WI38 (cell line): ENCODE measurements around the gene RASL10A.

ENCODE experiments used
- H3K4me3 ChIP-seq: 2 replicates; pipeline ENCODE4 v1.5.1; 2011; ENCODE audit warnings: low read depth, mild to moderate bottlenecking, control low read depth, low read length
- TF ChIP-seq, protein P1 (sequence below): IDR thresholded peaks from 2 replicates; pipeline ENCODE4 v1.5.1; 2012; ENCODE audit warnings: low read depth, mild to moderate bottlenecking, control low read depth, low read length

The RASL10A gene

GRCh38 chr22:29290061-29290460 is 25.4 kb downstream of the RASL10A start:
- H3K4me3 ChIP-seq = no peak overlapping the region
- TF ChIP-seq, protein P1, sequence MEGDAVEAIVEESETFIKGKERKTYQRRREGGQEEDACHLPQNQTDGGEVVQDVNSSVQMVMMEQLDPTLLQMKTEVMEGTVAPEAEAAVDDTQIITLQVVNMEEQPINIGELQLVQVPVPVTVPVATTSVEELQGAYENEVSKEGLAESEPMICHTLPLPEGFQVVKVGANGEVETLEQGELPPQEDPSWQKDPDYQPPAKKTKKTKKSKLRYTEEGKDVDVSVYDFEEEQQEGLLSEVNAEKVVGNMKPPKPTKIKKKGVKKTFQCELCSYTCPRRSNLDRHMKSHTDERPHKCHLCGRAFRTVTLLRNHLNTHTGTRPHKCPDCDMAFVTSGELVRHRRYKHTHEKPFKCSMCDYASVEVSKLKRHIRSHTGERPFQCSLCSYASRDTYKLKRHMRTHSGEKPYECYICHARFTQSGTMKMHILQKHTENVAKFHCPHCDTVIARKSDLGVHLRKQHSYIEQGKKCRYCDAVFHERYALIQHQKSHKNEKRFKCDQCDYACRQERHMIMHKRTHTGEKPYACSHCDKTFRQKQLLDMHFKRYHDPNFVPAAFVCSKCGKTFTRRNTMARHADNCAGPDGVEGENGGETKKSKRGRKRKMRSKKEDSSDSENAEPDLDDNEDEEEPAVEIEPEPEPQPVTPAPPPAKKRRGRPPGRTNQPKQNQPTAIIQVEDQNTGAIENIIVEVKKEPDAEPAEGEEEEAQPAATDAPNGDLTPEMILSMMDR = no peak

DNA sequence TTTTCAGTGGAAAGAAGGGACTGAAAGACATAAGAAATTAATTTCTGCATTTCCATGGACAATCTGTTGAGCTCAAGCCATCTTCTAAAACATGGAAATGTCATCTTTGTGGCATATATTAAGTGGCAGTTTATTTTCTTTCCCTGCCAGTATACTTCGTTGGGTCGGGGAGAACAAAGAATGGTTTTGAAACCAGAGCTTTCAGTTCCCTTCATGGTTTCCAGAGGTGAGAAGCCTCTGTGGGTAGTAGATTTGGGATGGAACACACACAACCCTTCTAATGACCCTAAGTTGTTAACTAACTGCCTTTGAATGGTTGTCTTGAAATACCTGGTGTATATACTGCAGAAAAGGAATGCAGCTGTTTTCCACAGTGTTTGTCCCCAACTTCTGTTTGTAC is 26.7 kb downstream of the RASL10A start:
- H3K4me3 ChIP-seq = no peak overlapping the region
- TF ChIP-seq, protein P1 = no peak

GRCh38 chr22:29284196-29284595 is 31.3 kb downstream of the RASL10A start:
- no peak overlapping the region for H3K4me3 ChIP-seq
- TF ChIP-seq, protein P1 = no peak

- TF ChIP-seq, protein P1 = no peak
- H3K4me3 ChIP-seq = no peak overlapping the region
These were observed 37.6 kb downstream of the RASL10A start for GRCh38 chr22:29277927-29278326.

GRCh38 chr22:29275819-29276565 is 39.5 kb downstream of the RASL10A start:
- H3K4me3 ChIP-seq = no peak overlapping the region
- TF ChIP-seq, protein P1 = no peak

DNA sequence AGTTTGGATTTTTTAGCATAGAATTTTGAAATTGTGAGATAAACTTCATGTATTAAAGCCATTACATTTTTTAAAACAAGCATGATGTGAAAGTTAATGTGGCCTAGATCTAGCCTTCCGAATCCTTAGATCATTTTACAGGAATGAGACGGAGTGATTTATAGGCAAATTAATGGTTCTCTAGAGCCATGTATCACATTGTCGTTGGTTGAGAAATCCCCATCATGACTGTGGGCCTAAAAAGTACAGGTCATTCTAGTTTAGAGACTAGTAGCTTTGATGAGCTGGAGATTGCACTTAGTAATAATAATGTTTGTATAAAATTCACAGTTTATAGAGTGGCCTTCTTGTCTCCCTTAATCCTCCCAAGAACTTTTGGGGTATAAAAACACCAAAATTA is 40.3 kb downstream of the RASL10A start:
- no peak overlapping the region for H3K4me3 ChIP-seq
- TF ChIP-seq, protein P1 = no peak

DNA sequence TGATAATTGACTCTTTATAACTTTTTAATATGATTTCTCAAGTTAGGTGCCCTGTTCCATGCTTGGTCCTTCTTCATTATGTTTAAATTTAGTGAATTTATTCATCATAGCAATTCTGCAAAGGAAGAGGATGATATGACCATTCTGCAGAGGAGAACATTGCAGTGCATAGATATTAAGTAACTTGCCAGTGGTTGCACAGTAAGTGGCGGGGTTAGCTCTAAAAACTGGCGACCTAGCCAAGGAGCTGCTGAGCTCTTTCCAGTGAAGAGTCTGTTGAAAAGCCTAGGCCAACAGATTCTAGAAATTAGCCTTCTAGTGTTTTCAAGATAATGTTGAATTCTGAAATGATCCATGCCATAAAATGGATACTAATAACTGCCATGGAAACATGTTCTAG is 42.9 kb downstream of the RASL10A start:
- no peak overlapping the region for H3K4me3 ChIP-seq

More for the DNA sequence above, 42.9 kb downstream of the RASL10A start:
- TF ChIP-seq, protein P1 = no peak
